Measurements from ENCODE around the gene SNX8.

The SNX8 gene

DNA sequence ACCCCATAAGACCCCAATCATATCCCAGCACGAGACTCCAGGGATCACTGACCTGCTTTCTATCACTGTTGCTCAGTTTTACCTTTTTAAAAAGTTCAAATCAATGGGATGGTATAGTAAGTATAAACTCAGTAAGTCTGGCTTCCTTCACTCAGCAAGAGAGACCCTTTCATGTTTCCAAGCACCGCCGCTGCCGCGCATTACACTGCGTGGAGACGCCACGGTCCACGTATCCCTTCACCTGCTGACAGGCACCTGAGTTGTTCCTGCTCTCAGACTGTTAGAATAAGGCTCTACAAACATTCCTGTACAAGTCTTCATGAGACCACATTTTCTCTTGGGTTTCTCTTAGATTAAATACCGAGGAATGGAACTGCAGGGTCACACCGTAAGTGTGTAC lies 109.8 kb downstream of the SNX8 start:
- no peak for DNase-seq
- TF ChIP-seq POLR2A (IDR thresholded peaks at IDR 0.05; ENCODE audit: low read length) (no peak), GATA1 (IDR thresholded peaks at IDR 0.05; ENCODE audit: low read depth, low read length) (no peak)

DNA sequence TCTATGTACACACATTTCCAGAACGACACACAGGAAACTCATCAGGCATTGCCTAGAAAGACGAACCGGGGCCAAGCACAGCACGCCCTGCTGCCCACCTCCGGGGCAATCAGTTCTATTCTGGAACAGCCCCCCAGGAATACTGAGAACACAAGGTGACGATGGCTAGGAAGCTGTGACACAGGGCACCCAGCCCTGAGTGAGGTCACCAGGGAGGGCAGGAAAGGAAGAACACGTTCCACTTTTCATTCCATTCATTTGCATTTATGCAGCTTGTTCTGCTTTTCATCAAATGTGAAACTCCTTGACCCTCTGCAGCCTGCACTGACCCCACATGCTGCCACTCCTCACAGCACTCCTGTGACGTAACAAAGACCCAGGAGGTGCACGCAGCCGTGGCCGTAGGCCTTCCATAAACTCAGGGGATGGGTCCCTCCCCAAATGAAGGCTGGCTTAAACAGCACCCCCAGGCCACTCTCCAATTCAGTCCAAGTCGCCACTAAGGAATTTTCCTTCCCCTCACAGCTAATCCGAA lies 110.4 kb downstream of the SNX8 start:
- TF ChIP-seq GATA1 (IDR thresholded peaks at IDR 0.05; ENCODE audit: low read depth, low read length) (no peak), POLR2A (IDR thresholded peaks at IDR 0.05; ENCODE audit: low read length) (no peak)
- DNase-seq: no peak

DNA sequence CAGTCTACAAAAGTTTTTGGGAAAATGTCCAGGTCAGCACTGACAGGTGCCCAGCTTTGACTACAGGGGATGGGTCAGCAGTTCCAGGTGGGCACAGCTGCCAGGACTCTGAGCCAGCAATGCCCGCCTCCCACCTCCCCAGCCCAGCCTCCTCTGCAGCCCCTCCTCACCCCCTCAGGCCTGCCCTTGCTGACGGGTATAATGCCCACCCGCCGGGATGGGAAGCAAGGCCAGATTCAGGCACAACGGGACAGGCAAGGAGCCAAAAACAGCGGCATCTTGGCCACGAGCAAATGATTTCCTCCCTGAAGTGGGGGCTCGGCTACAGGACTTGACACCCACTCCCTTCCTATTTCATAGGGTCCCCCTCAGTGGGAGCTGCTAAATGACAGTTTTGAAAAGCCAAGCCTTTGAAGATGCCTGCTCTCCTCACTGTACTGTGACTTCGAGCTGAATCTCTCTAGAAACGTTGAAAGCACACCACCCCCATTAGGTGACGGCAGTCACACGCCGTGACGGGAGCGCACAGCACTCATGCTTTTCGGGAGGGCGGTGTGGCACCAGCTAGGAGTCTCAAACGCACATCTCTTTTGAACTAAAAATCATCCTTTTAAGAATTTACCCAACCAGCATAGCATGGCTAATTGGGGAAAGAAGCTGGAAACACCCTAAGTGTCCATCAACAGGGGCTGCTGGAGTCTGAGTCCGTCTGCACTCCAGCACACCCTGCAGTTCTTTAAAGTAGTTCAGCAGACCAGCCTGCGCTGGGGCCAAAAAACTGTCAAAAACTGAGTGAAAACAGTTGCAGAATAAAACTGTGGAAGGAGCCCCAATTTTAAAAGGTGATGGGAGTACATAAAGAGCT lies 111.1 kb downstream of the SNX8 start:
- DNase-seq: no peak

DNA sequence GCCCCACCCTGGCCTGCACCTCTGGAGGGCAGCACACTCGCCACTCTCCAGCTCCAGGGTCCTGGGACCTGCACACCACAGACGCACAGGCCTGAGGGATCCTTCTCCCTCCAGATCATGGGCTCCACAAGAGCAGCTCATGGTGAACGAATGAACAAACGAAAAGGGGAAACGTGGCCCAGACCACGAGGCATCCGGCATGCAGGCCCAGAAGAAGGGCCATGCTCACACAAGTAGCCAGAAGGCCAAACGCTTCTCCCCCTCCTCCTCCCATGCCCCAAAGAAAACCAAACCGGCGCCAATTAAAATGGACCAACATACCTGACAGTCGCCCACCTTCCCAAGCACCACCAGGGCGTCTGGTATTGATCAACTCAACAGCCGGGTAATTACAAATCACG lies 111.9 kb downstream of the SNX8 start:
- no peak for DNase-seq
- TF ChIP-seq GATA1 (IDR thresholded peaks at IDR 0.05; ENCODE audit: low read depth, low read length) (no peak), POLR2A (IDR thresholded peaks at IDR 0.05; ENCODE audit: low read length) (no peak)

More for the DNA sequence above, 111.1 kb downstream of the SNX8 start:
- TF ChIP-seq GATA1 (IDR thresholded peaks at IDR 0.05; ENCODE audit: low read depth, low read length): no peak
- no peak for TF ChIP-seq POLR2A (IDR thresholded peaks at IDR 0.05; ENCODE audit: low read length)

Measured in erythroblast (primary cell).